Trophoblast cell (in vitro differentiated cells and primary cell): ENCODE measurements around the gene IRF8.
A peak's percentile ranks its signal among the peaks of the same experiment; 100 is the strongest.

Source experiments
- DNase-seq, 2 donors: peaks; one replicate each; pipeline ENCODE4 v3.0.0-alpha.2; 2016
- H2AFZ ChIP-seq: 2 replicates; pipeline ENCODE4 v1.6.1; 2013; ENCODE audit warnings: low read length, moderate library complexity, mild to moderate bottlenecking; ENCODE audit not compliant: insufficient read depth, poor library complexity
- H2AK5ac ChIP-seq: 2 replicates; pipeline ENCODE4 v1.6.1; 2013; ENCODE audit warnings: mild to moderate bottlenecking, low read length
- H2BK120ac ChIP-seq: 2 replicates; pipeline ENCODE4 v1.6.1; 2013; ENCODE audit warnings: low read length, mild to moderate bottlenecking, moderate library complexity; ENCODE audit not compliant: insufficient read depth, poor library complexity
- H2BK12ac ChIP-seq: 2 replicates; pipeline ENCODE4 v1.6.1; 2013; ENCODE audit warnings: mild to moderate bottlenecking, low read length, moderate library complexity
- H2BK5ac ChIP-seq: 2 replicates; pipeline ENCODE4 v1.6.1; 2013; ENCODE audit warnings: low read length, low read depth, moderate library complexity, mild to moderate bottlenecking; ENCODE audit not compliant: poor library complexity
- H3K14ac ChIP-seq: 2 replicates; pipeline ENCODE4 v1.6.1; 2013; ENCODE audit warnings: mild to moderate bottlenecking, low read length
- H3K18ac ChIP-seq: 2 replicates; pipeline ENCODE4 v1.6.1; 2013; ENCODE audit warnings: mild to moderate bottlenecking, low read length
- H3K23ac ChIP-seq: 2 replicates; pipeline ENCODE4 v1.6.1; 2013; ENCODE audit warnings: low read length
- H3K27ac ChIP-seq: 2 replicates; pipeline ENCODE4 v1.5.1; 2013; ENCODE audit warnings: low read depth, mild to moderate bottlenecking, inconsistent platforms, low read length, moderate library complexity
- H3K27me3 ChIP-seq: 2 replicates; pipeline ENCODE4 v1.6.1; 2013; ENCODE audit warnings: inconsistent platforms, mild to moderate bottlenecking, low read length, moderate library complexity; ENCODE audit not compliant: insufficient read depth
- H3K36me3 ChIP-seq, 2 experiments: 1 replicate in 1 of 2; 2 replicates in 1 of 2; pipeline ENCODE4 v1.6.1; 2013; ENCODE audit warnings: low read length in 2 of 2, mild to moderate bottlenecking in 2 of 2, moderate library complexity in 1 of 2; ENCODE audit not compliant: insufficient read depth in 2 of 2, control insufficient read depth in 1 of 2
- H3K4ac ChIP-seq: 2 replicates; pipeline ENCODE4 v1.6.1; 2013; ENCODE audit warnings: low read depth, mild to moderate bottlenecking, low read length, moderate library complexity
- H3K4me1 ChIP-seq, 2 experiments: 1 replicate in 1 of 2; 2 replicates in 1 of 2; pipeline ENCODE4 v1.6.1; 2013; ENCODE audit warnings: low read length in 2 of 2, mild to moderate bottlenecking in 2 of 2, moderate library complexity in 1 of 2; ENCODE audit not compliant: insufficient read depth in 2 of 2, control insufficient read depth in 1 of 2
- H3K4me2 ChIP-seq: 2 replicates; pipeline ENCODE4 v1.6.1; 2013; ENCODE audit warnings: inconsistent platforms, mild to moderate bottlenecking, low read length, moderate library complexity
- H3K4me3 ChIP-seq: 2 replicates; pipeline ENCODE4 v1.5.1; 2013; ENCODE audit warnings: mild to moderate bottlenecking, low read depth, low read length, inconsistent platforms
- H3K79me1 ChIP-seq: one replicate; pipeline ENCODE4 v1.6.1; 2013; ENCODE audit warnings: low read length
- H3K79me2 ChIP-seq: 2 replicates; pipeline ENCODE4 v1.6.1; 2013; ENCODE audit warnings: low read length, mild to moderate bottlenecking; ENCODE audit not compliant: control insufficient read depth, insufficient read depth, poor library complexity
- H3K9ac ChIP-seq: 2 replicates; pipeline ENCODE4 v1.6.1; 2013; ENCODE audit warnings: mild to moderate bottlenecking, low read length
- H3K9me3 ChIP-seq: 2 replicates; pipeline ENCODE4 v1.6.1; 2013; ENCODE audit warnings: low read depth, mild to moderate bottlenecking, control low read depth, inconsistent platforms, low read length; ENCODE audit not compliant: insufficient read depth
- H4K12ac ChIP-seq: 2 replicates; pipeline ENCODE4 v1.6.1; 2013; ENCODE audit warnings: low read depth, mild to moderate bottlenecking, low read length, moderate library complexity
- H4K8ac ChIP-seq: 2 replicates; pipeline ENCODE4 v1.6.1; 2013; ENCODE audit warnings: low read depth, mild to moderate bottlenecking, low read length, moderate library complexity
- H4K91ac ChIP-seq: one replicate; pipeline ENCODE4 v1.6.1; 2013; ENCODE audit warnings: low read depth, mild to moderate bottlenecking, low read length, moderate library complexity
- WGBS: extraction: QIAGEN DNeasy Blood & Tissue Kit; methylation state at CpG from one replicate; pipeline ENCODE4 v1.1.7; 2013; ENCODE audit warnings: missing lambda C conversion rate; ENCODE audit not compliant: insufficient read length, insufficient coverage; ENCODE audit errors: extremely low coverage; 5-methylcytosine and 5-hydroxymethylcytosine counted together

IRF8 gene

DNA sequence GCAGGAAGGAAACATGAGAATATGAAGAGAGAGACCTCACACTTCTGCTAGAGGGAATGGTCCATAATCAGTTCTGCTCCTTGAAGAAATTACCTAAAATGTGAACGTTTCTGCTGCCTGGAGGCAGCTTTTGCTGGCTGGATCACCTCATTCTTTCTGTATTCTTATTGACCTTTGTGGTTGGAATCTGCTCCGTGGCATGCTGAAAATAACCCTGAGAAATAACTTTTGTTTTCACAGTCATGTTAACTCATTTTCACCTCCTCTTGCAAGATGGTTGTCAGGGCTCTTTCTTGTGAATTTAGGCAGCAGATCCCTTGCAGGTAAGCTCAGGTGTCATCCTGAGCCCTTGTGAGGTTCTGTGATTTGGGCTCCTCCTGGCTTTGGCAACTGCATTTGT lies 70.2 kb downstream of the IRF8 start:
- Histone ChIP-seq H3K4ac (peak overlapping the region; percentile 30), H4K91ac (peak overlapping the region; percentile 95), H3K27me3 (no peaks in the 10 kb centered on the region), H3K9me3 (peaks cover 3% of the 10 kb centered on the region), H3K9ac (no peak overlapping the region), H4K8ac (peak overlapping the region; percentile 22), H2BK12ac (peak overlapping the region; percentile 76), H3K23ac (no peak overlapping the region), H3K4me2 (peak overlapping the region; percentile 45), H4K12ac (no peak overlapping the region), H2AK5ac (no peak overlapping the region), H3K79me2 (peaks cover 4% of the 10 kb centered on the region), H3K18ac (peak overlapping the region; percentile 37), H3K4me3 (no peak overlapping the region), H2AFZ (no peak overlapping the region), H3K4me1 (peaks cover 19 to 35% of the 10 kb centered on the region in 2 experiments), H2BK120ac (peak overlapping the region; percentile 78), H3K14ac (peak overlapping the region; percentile 64), H2BK5ac (peak overlapping the region; percentile 58), H3K79me1 (peaks cover 22% of the 10 kb centered on the region), H3K27ac (peak overlapping the region; percentile 86), H3K36me3 (no peaks in the 10 kb centered on the region)
- WGBS = no CpG with 5 or more reads among the region's 2 CpGs
- DNase-seq = no peak

DNA sequence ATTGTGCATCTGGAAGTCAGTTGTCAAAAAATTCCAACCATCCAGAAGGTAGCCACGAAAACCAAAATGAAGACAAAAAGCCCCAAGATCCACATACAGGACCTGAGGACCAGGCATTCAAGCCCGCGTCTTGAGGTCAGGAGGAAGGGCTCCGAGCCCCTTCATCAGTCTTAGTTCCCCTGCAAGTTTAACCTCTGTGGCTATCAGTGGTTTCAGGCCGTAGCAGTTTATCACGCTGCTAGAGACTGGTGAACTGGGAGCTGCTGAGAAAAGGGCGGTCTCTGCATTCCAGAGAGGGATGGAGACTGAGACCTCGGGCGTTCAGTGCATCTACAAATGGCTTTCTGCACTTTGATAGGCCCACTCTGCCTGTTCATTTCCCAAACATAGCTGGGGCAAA lies 70.6 kb downstream of the IRF8 start:
- peak overlapping the region; percentile 58 for H2BK5ac ChIP-seq
- H3K4me1 ChIP-seq = peaks cover 19 to 35% of the 10 kb centered on the region in 2 experiments
- peak overlapping the region; percentile 9 for H2AK5ac ChIP-seq
- no peak overlapping the region for H3K23ac ChIP-seq
- no peak overlapping the region for H3K9ac ChIP-seq
- peak overlapping the region; percentile 86 for H3K27ac ChIP-seq
- H4K91ac ChIP-seq = peak overlapping the region; percentile 95
- no peak overlapping the region for H4K12ac ChIP-seq
- H3K9me3 ChIP-seq = peaks cover 3% of the 10 kb centered on the region
- no CpG with 5 or more reads among the region's 9 CpGs for WGBS
- H3K36me3 ChIP-seq = no peaks in the 10 kb centered on the region
- H3K79me1 ChIP-seq = peaks cover 22% of the 10 kb centered on the region
- peak overlapping the region; percentile 78 for H2BK120ac ChIP-seq
- H3K27me3 ChIP-seq = no peaks in the 10 kb centered on the region
- peak overlapping the region; percentile 17 for H2AFZ ChIP-seq
- DNase-seq = no peak
- no peak overlapping the region for H3K4me3 ChIP-seq
- H3K18ac ChIP-seq = peak overlapping the region; percentile 37
- peak overlapping the region; percentile 64 for H3K14ac ChIP-seq
- H2BK12ac ChIP-seq = peak overlapping the region; percentile 76
- peak overlapping the region; percentile 45 for H3K4me2 ChIP-seq
- peaks cover 4% of the 10 kb centered on the region for H3K79me2 ChIP-seq
- H3K4ac ChIP-seq = peak overlapping the region; percentile 30
- H4K8ac ChIP-seq = peak overlapping the region; percentile 22

DNA sequence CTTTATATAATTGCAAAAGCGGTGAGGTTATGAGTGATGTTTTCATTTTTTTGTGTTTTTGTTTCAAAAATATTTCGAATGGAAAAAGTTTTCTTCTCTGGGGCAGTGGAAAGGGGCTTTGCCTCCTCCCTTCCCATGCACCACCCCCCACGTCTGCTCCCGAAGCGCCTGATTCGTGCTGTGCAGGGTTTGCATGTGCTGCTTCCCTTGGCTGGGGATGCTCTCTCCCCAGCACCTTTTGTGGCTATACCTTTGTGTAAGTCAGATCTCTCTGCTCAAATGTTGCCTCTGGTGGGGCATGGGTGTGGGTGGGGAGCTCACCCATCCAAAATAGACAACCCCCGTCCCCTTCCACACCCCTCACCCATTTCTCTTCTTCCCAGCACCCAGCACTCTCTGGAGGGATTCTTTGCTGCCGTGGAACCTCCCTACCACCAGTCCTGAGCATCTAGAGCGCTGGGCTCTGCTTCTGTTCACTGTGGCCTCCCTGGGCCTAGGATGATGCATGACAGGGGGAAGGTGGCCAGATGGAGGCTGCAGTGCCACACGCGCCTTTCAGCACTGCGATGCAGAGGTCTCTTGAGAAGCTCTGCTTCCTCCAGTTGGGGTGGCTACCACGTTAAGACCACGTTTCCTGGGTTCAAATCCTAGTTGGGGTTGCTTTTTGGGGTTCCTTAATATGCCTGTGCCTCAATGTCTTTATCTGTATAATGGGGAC lies 71.2 kb downstream of the IRF8 start:
- Histone ChIP-seq H2AFZ (peak overlapping the region; percentile 24), H3K4me3 (no peak overlapping the region), H3K4me1 (peaks cover 21 to 35% of the 10 kb centered on the region in 2 experiments), H3K18ac (peak overlapping the region; percentile 79), H3K4me2 (peak overlapping the region; percentile 36), H3K27ac (peak overlapping the region; percentile 86), H3K14ac (peak overlapping the region; percentile 86), H2BK120ac (peak overlapping the region; percentile 98), H4K8ac (peak overlapping the region; percentile 51), H3K27me3 (no peaks in the 10 kb centered on the region), H2BK12ac (peak overlapping the region; percentile 90), H3K9me3 (peaks cover 3% of the 10 kb centered on the region), H2BK5ac (peak overlapping the region; percentile 91), H3K23ac (no peak overlapping the region), H3K36me3 (no peaks in the 10 kb centered on the region), H2AK5ac (peak overlapping the region; percentile 86), H3K4ac (peak overlapping the region; percentile 49), H3K9ac (no peak overlapping the region), H4K12ac (peak overlapping the region; percentile 26), H3K79me2 (peaks cover 4% of the 10 kb centered on the region), H4K91ac (peak overlapping the region; percentile 95), H3K79me1 (peaks cover 22% of the 10 kb centered on the region)
- whole genome bisulfite sequencing = no CpG with 5 or more reads among the region's 14 CpGs
- no peak for DNase-seq

- no peak overlapping the region for H2BK12ac ChIP-seq
- no peak overlapping the region for H3K18ac ChIP-seq
- H3K36me3 ChIP-seq = no peaks in the 10 kb centered on the region
- H3K9me3 ChIP-seq = peaks cover 3% of the 10 kb centered on the region
- peaks cover 22% of the 10 kb centered on the region for H3K79me1 ChIP-seq
- WGBS = no CpG with 5 or more reads among the region's 3 CpGs
- no peaks in the 10 kb centered on the region for H3K27me3 ChIP-seq
- H4K91ac ChIP-seq = no peak overlapping the region
- H4K8ac ChIP-seq = no peak overlapping the region
- H2AK5ac ChIP-seq = no peak overlapping the region
- peaks cover 21 to 35% of the 10 kb centered on the region in 2 experiments for H3K4me1 ChIP-seq
- H3K4me2 ChIP-seq = peak overlapping the region; percentile 36
- no peak overlapping the region for H3K14ac ChIP-seq
- peak; percentile 94 to 96 for DNase-seq
- H2BK120ac ChIP-seq = no peak overlapping the region
- peak overlapping the region; percentile 91 for H2BK5ac ChIP-seq
- no peak overlapping the region for H3K23ac ChIP-seq
- H3K79me2 ChIP-seq = peaks cover 4% of the 10 kb centered on the region
- no peak overlapping the region for H3K4ac ChIP-seq
- no peak overlapping the region for H4K12ac ChIP-seq
- peak overlapping the region; percentile 86 for H3K27ac ChIP-seq
- no peak overlapping the region for H3K9ac ChIP-seq
- no peak overlapping the region for H3K4me3 ChIP-seq
- no peak overlapping the region for H2AFZ ChIP-seq
Observed at GRCh38 chr16:85970738-85971137, 71.8 kb downstream of the IRF8 start.
